GM12801 (cell line): Measurements from ENCODE around the gene ATP1A1.

Source experiments
- CTCF ChIP-seq: IDR thresholded peaks from one replicate; pipeline ENCODE4 v1.5.1; 2011; ENCODE audit warnings: control low read depth; ENCODE audit not compliant: insufficient read length; ENCODE audit errors: extremely low read depth

Gene ATP1A1

GRCh38 chr1:116386042-116386441 is 13.0 kb downstream of the ATP1A1 start:
- no peak for TF ChIP-seq CTCF

- TF ChIP-seq CTCF = no peak
Measured at GRCh38 chr1:116387551-116387950, 14.5 kb downstream of the ATP1A1 start.

DNA sequence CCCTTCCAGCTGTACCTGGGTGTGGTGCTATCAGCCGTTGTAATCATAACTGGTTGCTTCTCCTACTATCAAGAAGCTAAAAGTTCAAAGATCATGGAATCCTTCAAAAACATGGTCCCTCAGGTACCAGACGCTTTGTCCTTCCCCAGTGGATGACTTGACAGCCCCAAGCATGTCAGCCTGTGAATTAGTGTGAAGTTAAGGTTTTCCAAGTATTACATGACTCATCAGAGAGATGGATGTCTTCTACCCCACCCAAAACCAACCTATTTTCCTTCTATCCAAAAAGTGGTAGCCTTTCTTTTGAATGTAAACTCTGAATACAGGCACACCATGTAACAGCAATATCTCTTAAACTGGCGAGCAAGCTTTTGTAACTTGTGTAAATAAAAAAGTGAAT is 15.1 kb downstream of the ATP1A1 start:
- TF ChIP-seq CTCF = no peak

DNA sequence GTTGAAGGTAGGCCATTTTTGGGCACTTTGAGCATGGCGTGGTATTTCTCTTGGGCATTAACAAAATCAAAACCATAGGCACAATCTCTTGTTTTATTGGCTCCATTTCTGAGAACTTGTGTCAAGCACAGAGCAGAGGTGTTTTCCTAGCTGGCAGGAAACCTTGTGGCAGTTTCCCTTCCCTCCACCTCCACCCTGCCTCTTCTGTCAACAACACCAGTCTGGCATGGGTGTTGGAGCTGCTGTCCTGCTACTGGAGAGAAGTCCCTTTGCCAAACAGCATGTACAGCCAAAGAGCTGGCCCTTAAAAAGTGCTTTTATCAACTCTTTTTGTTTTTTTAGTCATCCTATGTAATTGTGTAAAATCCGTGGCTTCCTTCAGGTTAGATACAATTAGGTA is 16.0 kb downstream of the ATP1A1 start:
- TF ChIP-seq CTCF = no peak

GRCh38 chr1:116389686-116390085 is 16.6 kb downstream of the ATP1A1 start:
- no peak for TF ChIP-seq CTCF

GRCh38 chr1:116390195-116390594 is 17.2 kb downstream of the ATP1A1 start:
- TF ChIP-seq CTCF = no peak

- TF ChIP-seq CTCF = no peak
Measured at GRCh38 chr1:116391185-116391584, 18.1 kb downstream of the ATP1A1 start.
